Stimulated activated CD8-positive, alpha-beta memory T cell treated with anti-CD3 and anti-CD28 coated beads, Interleukin-2, amount 100 ng/mL, for 48 hours (primary cell): ENCODE data around the gene PPM1N.

Experiments
- DNase-seq, 2 donors: peaks; one replicate each; pipeline ENCODE4 v3.0.0-alpha.2; 2020; ENCODE audit warnings: low read depth in 2 of 2

The PPM1N gene

GRCh38 chr19:45488708-45489107 lies 9.5 kb upstream of the PPM1N start:
- DNase-seq = no peak

GRCh38 chr19:45489216-45489855 lies 8.9 kb upstream of the PPM1N start:
- no peak for DNase-seq

- no peak for DNase-seq
These were observed 6.1 kb upstream of the PPM1N start for GRCh38 chr19:45492137-45492626.

- DNase-seq = no peak
These were observed 5.4 kb upstream of the PPM1N start for GRCh38 chr19:45492627-45493470.

GRCh38 chr19:45494261-45494916 lies 3.9 kb upstream of the PPM1N start:
- no peak for DNase-seq

- no peak for DNase-seq
These were observed 3.1 kb upstream of the PPM1N start for GRCh38 chr19:45495178-45495577.

- no peak for DNase-seq
These were observed 1.8 kb upstream of the PPM1N start for GRCh38 chr19:45496349-45496953.

- no peak for DNase-seq
These were observed 452 bp upstream of the PPM1N start for GRCh38 chr19:45497791-45498190.

GRCh38 chr19:45499196-45500180 lies 1.2 kb downstream of the PPM1N start:
- DNase-seq = peak in 1 of 2 donors; percentile 70

GRCh38 chr19:45500918-45501729 lies 2.9 kb downstream of the PPM1N start:
- no peak for DNase-seq

- no peak for DNase-seq
These were observed 3.4 kb downstream of the PPM1N start for GRCh38 chr19:45501730-45502014.

GRCh38 chr19:45502111-45502510 lies 3.9 kb downstream of the PPM1N start:
- DNase-seq = no peak

GRCh38 chr19:45503909-45504308 lies 5.7 kb downstream of the PPM1N start:
- no peak for DNase-seq

GRCh38 chr19:45505151-45505995 lies 7.1 kb downstream of the PPM1N start:
- DNase-seq = no peak

- no peak for DNase-seq
These were observed 7.7 kb downstream of the PPM1N start for GRCh38 chr19:45505996-45506245.

GRCh38 chr19:45506246-45506988 lies 8.2 kb downstream of the PPM1N start:
- peak; percentile 99 for DNase-seq

GRCh38 chr19:45506989-45507871 lies 9.0 kb downstream of the PPM1N start, which contains the start of gene VASP:
TSS of gene VASP (plus strand) at chr19:45507479. CDS start at chr19:45507772, 293 bp downstream.
- peak; percentile 82 to 85 for DNase-seq
